ENCODE data around the gene FOXP1.

FOXP1 gene

GRCh38 chr3:71078199-71078598 lies 505.3 kb downstream of the FOXP1 start:
- Histone ChIP-seq H3F3A (ENCODE audit: insufficient read depth) (no peaks in the 10 kb centered on the region), H2AFZ (ENCODE audit: low read depth, low read length, severe bottlenecking) (no peak overlapping the region), H3K9me3 (ENCODE audit: insufficient read depth, low read length) (no peaks in the 10 kb centered on the region), H4K20me1 (ENCODE audit: low read depth, low read length) (no peaks in the 10 kb centered on the region), H3K9ac (ENCODE audit: low read length) (no peak overlapping the region), H3K9me2 (replicated peaks; ENCODE audit: insufficient read depth, low read length) (no peaks in the 10 kb centered on the region), H3K4me3 (ENCODE audit: insufficient read depth, low read length, poor library complexity, severe bottlenecking) (no peak overlapping the region), H3K36me3 (ENCODE audit: low read length) (no peaks in the 10 kb centered on the region), H3K79me2 (ENCODE audit: insufficient read depth, low read length) (no peaks in the 10 kb centered on the region), H3K27me3 (ENCODE audit: low read length) (no peaks in the 10 kb centered on the region), H3K27ac (ENCODE audit: low read depth, low read length) (no peak overlapping the region), H3K4me2 (ENCODE audit: low read depth, low read length, poor library complexity, severe bottlenecking) (no peak overlapping the region)
- no peak for TF ChIP-seq EZH2phosphoT487 (conservative IDR thresholded peaks at IDR 0.05; ENCODE audit: low read length)
- TF ChIP-seq CTCF (IDR thresholded peaks at IDR 0.05; ENCODE audit: insufficient read depth, low read length, poor library complexity, severe bottlenecking), result no peak

- no peak overlapping the region for H3K27ac ChIP-seq (ENCODE audit: low read depth, low read length)
These were observed 506.5 kb downstream of the FOXP1 start for GRCh38 chr3:71077070-71077469.

GRCh38 chr3:71076361-71077002 lies 507.0 kb downstream of the FOXP1 start:
- Histone ChIP-seq H3K4me2 (ENCODE audit: low read depth, low read length, poor library complexity, severe bottlenecking) (no peak overlapping the region), H3K9ac (ENCODE audit: low read length) (no peak overlapping the region), H2AFZ (ENCODE audit: low read depth, low read length, severe bottlenecking) (no peak overlapping the region), H3K4me3 (ENCODE audit: insufficient read depth, low read length, poor library complexity, severe bottlenecking) (no peak overlapping the region), H3K79me2 (ENCODE audit: insufficient read depth, low read length) (no peaks in the 10 kb centered on the region), H4K20me1 (ENCODE audit: low read depth, low read length) (no peaks in the 10 kb centered on the region), H3K9me3 (ENCODE audit: insufficient read depth, low read length) (no peaks in the 10 kb centered on the region), H3K27me3 (ENCODE audit: low read length) (no peaks in the 10 kb centered on the region), H3F3A (ENCODE audit: insufficient read depth) (no peaks in the 10 kb centered on the region), H3K27ac (ENCODE audit: low read depth, low read length) (no peak overlapping the region), H3K36me3 (ENCODE audit: low read length) (no peaks in the 10 kb centered on the region), H3K9me2 (replicated peaks; ENCODE audit: insufficient read depth, low read length) (no peaks in the 10 kb centered on the region)
- TF ChIP-seq CTCF (IDR thresholded peaks at IDR 0.05; ENCODE audit: insufficient read depth, low read length, poor library complexity, severe bottlenecking) (no peak), EZH2phosphoT487 (conservative IDR thresholded peaks at IDR 0.05; ENCODE audit: low read length) (no peak)

More at GRCh38 chr3:71077070-71077469, 506.5 kb downstream of the FOXP1 start:
- Histone ChIP-seq H3K79me2 (ENCODE audit: insufficient read depth, low read length) (no peaks in the 10 kb centered on the region), H3F3A (ENCODE audit: insufficient read depth) (no peaks in the 10 kb centered on the region), H3K9me3 (ENCODE audit: insufficient read depth, low read length) (no peaks in the 10 kb centered on the region), H3K27me3 (ENCODE audit: low read length) (no peaks in the 10 kb centered on the region), H3K4me3 (ENCODE audit: insufficient read depth, low read length, poor library complexity, severe bottlenecking) (no peak overlapping the region), H3K36me3 (ENCODE audit: low read length) (no peaks in the 10 kb centered on the region), H3K4me2 (ENCODE audit: low read depth, low read length, poor library complexity, severe bottlenecking) (no peak overlapping the region), H3K9me2 (replicated peaks; ENCODE audit: insufficient read depth, low read length) (no peaks in the 10 kb centered on the region), H4K20me1 (ENCODE audit: low read depth, low read length) (no peaks in the 10 kb centered on the region), H2AFZ (ENCODE audit: low read depth, low read length, severe bottlenecking) (no peak overlapping the region), H3K9ac (ENCODE audit: low read length) (no peak overlapping the region)
- no peak for TF ChIP-seq CTCF (IDR thresholded peaks at IDR 0.05; ENCODE audit: insufficient read depth, low read length, poor library complexity, severe bottlenecking)

Data from SU-DHL-6 (cell line).